Spinal cord (tissue), 10 donors: ENCODE measurements around the gene TDRD5. TPM values are rescaled to one million over a fixed set of nuclear protein-coding genes. Genes with fewer than 3 reads are reported as not detected.

Source experiments
- DNase-seq, 6 donors: peaks; one replicate each; pipeline versions ENCODE4 v3.0.0 to v3.0.0-alpha.2; 2013 to 2015; ENCODE audit warnings: low spot score in 6 of 6, low read depth in 4 of 6
- H3K27ac ChIP-seq: one replicate; pipeline ENCODE4 v1.5.1; 2013; ENCODE audit warnings: low read depth, low read length, control low read depth
- H3K27me3 ChIP-seq: one replicate; pipeline ENCODE4 v1.6.1; 2013; ENCODE audit warnings: low read length; ENCODE audit not compliant: control insufficient read depth, insufficient read depth
- H3K36me3 ChIP-seq: one replicate; pipeline ENCODE4 v1.6.1; 2013; ENCODE audit warnings: low read length; ENCODE audit not compliant: control insufficient read depth, insufficient read depth
- H3K4me1 ChIP-seq: one replicate; pipeline ENCODE4 v1.6.1; 2013; ENCODE audit warnings: low read length; ENCODE audit not compliant: control insufficient read depth, insufficient read depth
- H3K4me3 ChIP-seq: one replicate; pipeline ENCODE4 v1.5.1; 2013; ENCODE audit warnings: low read depth, low read length, control low read depth
- H3K9me3 ChIP-seq: one replicate; pipeline ENCODE4 v1.6.1; 2013; ENCODE audit warnings: low read length; ENCODE audit not compliant: control insufficient read depth, insufficient read depth
- WGBS: methylation state at CpG from one replicate; pipeline ENCODE4 v1.1.5; 2013; ENCODE audit warnings: missing lambda C conversion rate; ENCODE audit not compliant: insufficient coverage; 5-methylcytosine and 5-hydroxymethylcytosine counted together
- long read RNA-seq, 4 donors: transcript quantifications; one replicate each; lab custom pipeline, GENCODE V29; 2026
- polyA plus RNA-seq, 2 donors: library from polyadenylated mRNA; unstranded; fragments of 120-200 nt; gene quantifications; one replicate each; pipeline ENCODE4 v1.2.1, GENCODE V29; 2013; ENCODE audit not compliant: insufficient read length in 2 of 2
- total RNA-seq, 2 donors: library from RNA; depleted of rRNA in 1 of 2; stranded (reverse); fragments of 120-200 nt in 1 of 2; fragments of >200 nt in 1 of 2; gene quantifications; one replicate each; pipeline versions ENCODE4 v1.2.3 to v1.2.4, GENCODE V29; 2013 to 2014
- donor health status: healthy.

TDRD5 gene
- total RNA-seq (1 to 10 TPM in 1 of 2 donors, under 1 TPM in 1; 0.88 to 3.9 TPM), polyA plus RNA-seq (1 to 10 TPM; 1.1 to 2.3 TPM)
- long read RNA-seq, donor 1: 0 reads
- long read RNA-seq, donor 2: 0 reads
- long read RNA-seq, donor 3: 0 reads
- long read RNA-seq, donor 4: 0 reads

DNA sequence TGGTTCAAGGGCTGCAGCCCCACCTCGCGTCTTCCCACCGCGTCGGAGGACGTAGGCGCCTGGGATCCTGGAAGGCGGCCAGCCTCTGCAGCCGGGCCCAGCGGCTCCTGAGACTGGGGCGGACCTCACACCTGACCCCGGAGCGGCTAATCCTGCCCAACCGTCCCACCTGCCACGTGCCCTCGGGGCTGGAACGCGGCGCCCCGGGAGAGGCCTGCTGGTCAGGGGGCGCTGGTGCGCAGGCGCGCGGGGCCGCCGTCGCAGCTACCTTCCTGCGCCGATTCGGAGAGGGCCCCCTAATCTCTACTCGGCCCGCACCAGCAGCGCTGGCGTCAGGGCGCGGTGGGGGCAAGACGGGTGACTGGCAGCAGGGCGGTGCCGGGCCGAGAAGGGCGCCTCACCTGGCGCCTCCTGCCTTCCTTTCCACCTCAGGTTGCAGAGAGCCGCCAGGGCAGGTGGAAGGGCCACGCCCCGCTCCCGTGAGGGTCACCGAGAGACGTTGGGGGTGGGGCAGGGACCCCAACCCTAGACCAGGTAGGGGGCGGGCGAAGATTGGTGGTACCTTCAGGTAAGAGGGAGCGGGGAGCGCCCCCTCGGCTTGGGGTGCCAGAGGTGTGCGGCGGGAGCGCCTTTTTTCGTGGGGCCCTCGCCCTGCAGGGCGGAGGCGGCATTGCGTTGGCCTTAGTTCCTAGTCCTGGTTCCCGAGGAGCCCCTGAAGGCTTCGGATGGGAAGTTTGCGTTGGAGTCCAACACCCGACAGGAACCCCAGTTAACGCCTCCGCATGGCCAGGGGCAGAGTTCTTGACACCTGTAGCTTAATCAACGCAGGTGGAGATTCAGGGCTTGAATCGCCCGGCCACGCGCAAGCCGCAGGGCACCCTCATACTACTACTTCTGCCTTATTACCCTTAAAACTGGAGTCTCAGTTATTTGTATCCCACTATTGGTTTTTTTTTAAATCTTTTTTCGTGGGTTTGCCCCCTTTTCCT lies at the start of gene TDRD5:
Gene TDRD5 (plus strand): TSS at position 241 of the 989 bp plus-strand sequence. CDS start 784 bp downstream, outside the sequence.
- 14% methylated on average over 72 of the region's 75 CpGs for WGBS
- peak in 2 of 6 donors; percentile 51 to 54 for DNase-seq
- Histone ChIP-seq H3K4me1 (peaks cover 12% of the 10 kb centered on the region), H3K27me3 (peaks cover 21% of the 10 kb centered on the region), H3K36me3 (no peaks in the 10 kb centered on the region), H3K4me3 (peak within 1 kb of the TSS; percentile 16), H3K27ac (no peak within 1 kb of the TSS), H3K9me3 (peaks cover 2% of the 10 kb centered on the region)

GRCh38 chr1:179545321-179545720 lies 46.3 kb upstream of the TDRD5 start:
- WGBS: 66% methylated on average over 3 of the region's 3 CpGs
- Histone ChIP-seq H3K4me1 (no peaks in the 10 kb centered on the region), H3K27me3 (no peaks in the 10 kb centered on the region), H3K27ac (no peak overlapping the region), H3K36me3 (no peaks in the 10 kb centered on the region), H3K9me3 (no peaks in the 10 kb centered on the region), H3K4me3 (no peak overlapping the region)
- DNase-seq: no peak

GRCh38 chr1:179547021-179547535 lies 44.6 kb upstream of the TDRD5 start:
- 33% methylated on average over 1 of the region's 2 CpGs for WGBS
- Histone ChIP-seq H3K36me3 (no peaks in the 10 kb centered on the region), H3K9me3 (no peaks in the 10 kb centered on the region), H3K4me3 (no peak overlapping the region), H3K27me3 (no peaks in the 10 kb centered on the region), H3K4me1 (no peaks in the 10 kb centered on the region), H3K27ac (no peak overlapping the region)
- DNase-seq: peak in 2 of 6 donors; percentile 3 to 10

DNA sequence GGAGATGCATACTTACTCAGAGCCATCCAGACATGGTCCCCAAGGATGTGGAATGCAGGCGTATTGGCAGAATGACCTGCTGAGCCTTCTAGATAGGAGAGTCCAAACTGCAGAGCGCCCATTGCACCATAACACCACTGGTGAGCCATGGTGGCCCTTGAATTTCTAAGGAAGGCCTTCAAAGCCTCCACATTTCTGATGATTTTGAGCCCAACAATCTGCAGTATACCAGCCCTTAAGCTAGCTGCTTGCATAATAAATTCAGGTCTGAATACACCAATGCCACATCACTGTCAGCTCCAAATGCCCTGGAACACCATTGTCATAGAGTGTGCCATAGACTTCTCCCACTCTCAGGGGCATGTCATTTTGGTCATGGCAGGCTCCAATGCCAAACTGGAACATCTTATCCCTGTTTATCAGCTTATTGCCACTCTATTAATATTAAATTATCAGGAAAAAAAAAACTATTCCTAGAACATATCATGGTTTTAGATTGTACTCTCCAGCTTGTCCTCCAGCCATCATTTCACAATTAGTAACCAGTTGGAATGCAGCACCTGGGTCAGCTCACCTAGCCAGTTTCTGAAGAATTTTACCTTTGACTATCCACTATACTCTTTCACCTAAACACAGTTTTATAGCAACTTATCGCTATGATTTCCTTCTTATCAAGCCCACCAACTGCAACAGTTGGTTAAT lies 42.8 kb upstream of the TDRD5 start:
- 83% methylated on average over 3 of the region's 3 CpGs for WGBS
- Histone ChIP-seq H3K4me3 (no peak overlapping the region), H3K27ac (no peak overlapping the region), H3K36me3 (no peaks in the 10 kb centered on the region), H3K4me1 (no peaks in the 10 kb centered on the region), H3K9me3 (no peaks in the 10 kb centered on the region), H3K27me3 (no peaks in the 10 kb centered on the region)
- no peak for DNase-seq

- H3K27me3 ChIP-seq: no peaks in the 10 kb centered on the region
- 86% methylated on average over 1 of the region's 2 CpGs for WGBS
Observed at GRCh38 chr1:179549368-179549700, 42.3 kb upstream of the TDRD5 start.

DNA sequence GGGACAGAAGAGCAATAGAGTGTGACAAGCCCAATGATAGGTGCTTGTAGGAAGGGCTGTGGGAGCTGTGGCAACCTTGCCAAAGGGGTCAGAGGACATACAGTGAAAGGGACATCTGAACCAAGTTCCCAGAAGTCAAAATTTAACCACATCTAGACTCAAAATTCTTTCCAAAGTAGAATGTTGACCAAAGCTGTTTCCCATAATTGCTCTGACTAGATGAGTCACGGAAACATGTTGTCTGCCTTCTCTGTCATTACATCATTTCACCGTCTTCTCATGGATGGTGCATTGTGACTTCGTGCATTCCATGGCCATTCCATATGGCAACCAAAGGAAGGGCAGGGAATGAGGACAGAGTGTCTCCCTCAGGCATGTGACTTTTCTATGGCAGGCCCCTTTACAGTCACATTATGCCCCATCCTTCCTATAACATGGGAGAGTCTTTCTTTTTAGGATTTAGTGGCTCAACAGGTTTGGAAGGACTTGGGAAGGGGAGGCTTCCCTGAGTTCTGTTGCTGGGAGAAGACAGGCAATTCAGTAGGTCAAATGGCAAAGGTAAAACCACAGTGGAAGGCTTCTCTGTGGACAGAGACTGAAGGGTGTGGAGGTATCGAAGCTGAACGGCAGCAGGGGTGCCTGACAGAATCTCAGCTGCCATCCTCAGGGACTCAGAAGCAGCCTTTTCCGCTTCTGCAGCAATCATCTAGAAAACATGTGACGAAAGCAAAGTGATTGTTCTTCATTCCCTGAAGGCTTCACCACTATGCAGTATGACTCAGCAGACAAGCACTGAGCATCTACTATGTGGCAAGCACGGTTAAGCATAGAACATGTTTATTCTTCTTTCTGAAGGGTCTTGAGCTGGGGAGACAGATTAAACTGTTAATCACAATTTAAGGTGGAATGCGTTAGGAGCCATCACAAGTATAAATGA lies 40.6 kb upstream of the TDRD5 start:
- Histone ChIP-seq H3K27me3 (no peaks in the 10 kb centered on the region), H3K27ac (no peak overlapping the region), H3K4me1 (no peaks in the 10 kb centered on the region), H3K4me3 (no peak overlapping the region), H3K9me3 (no peaks in the 10 kb centered on the region), H3K36me3 (no peaks in the 10 kb centered on the region)
- WGBS: 55% methylated on average over 7 of the region's 9 CpGs
- no peak for DNase-seq

More at GRCh38 chr1:179549368-179549700, 42.3 kb upstream of the TDRD5 start:
- no peak for DNase-seq
- Histone ChIP-seq H3K9me3 (no peaks in the 10 kb centered on the region), H3K36me3 (no peaks in the 10 kb centered on the region), H3K27ac (no peak overlapping the region), H3K4me3 (no peak overlapping the region), H3K4me1 (no peaks in the 10 kb centered on the region)

GRCh38 chr1:179554427-179554826 lies 37.2 kb upstream of the TDRD5 start:
- no peaks in the 10 kb centered on the region for H3K9me3 ChIP-seq
- no peaks in the 10 kb centered on the region for H3K36me3 ChIP-seq
- H3K27me3 ChIP-seq: no peaks in the 10 kb centered on the region
- no peak overlapping the region for H3K27ac ChIP-seq
- H3K4me3 ChIP-seq: no peak overlapping the region
- H3K4me1 ChIP-seq: no peaks in the 10 kb centered on the region
- no peak for DNase-seq

DNA sequence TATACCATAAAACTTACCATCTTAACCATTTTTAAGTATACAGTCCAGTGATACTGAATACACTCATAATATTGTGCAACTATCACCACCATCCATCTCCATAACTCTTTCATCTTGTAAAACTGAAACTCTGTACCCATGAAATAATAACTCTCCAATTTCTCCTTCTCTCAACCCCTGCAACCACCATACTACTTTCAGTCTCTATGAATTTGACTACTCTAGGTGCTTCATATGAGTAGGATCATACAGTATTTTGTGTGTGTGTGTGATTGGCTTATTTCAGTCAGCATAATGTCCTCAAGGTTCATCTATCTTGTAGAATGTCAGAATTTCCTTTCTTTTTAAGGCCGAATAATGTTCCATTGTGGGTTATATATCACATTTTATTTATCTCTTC lies 33.6 kb upstream of the TDRD5 start:
- H3K27me3 ChIP-seq: no peaks in the 10 kb centered on the region
- WGBS: no CpG with 5 or more reads among the region's 1 CpG

More for the DNA sequence above, 33.6 kb upstream of the TDRD5 start:
- Histone ChIP-seq H3K4me1 (no peaks in the 10 kb centered on the region), H3K4me3 (no peak overlapping the region), H3K27ac (no peak overlapping the region), H3K36me3 (no peaks in the 10 kb centered on the region), H3K9me3 (no peaks in the 10 kb centered on the region)
- DNase-seq: no peak
